AG09309 (cell line): Measurements from ENCODE around the gene RNF224.

Source experiments
- DNase-seq: peaks from one replicate; pipeline ENCODE4 v3.0.0-alpha.2; 2010; ENCODE audit warnings: low read depth
- H3K4me3 ChIP-seq: 2 replicates; pipeline ENCODE4 v1.5.1; 2011; ENCODE audit warnings: mild to moderate bottlenecking, low read depth, low read length, moderate library complexity; ENCODE audit not compliant: control insufficient read depth
- CTCF ChIP-seq: IDR thresholded peaks from 2 replicates; pipeline ENCODE4 v1.5.1; 2011; ENCODE audit warnings: mild to moderate bottlenecking, low read depth, low read length, inconsistent platforms; ENCODE audit not compliant: insufficient read depth, control insufficient read depth; ENCODE audit errors: missing control alignments

The RNF224 gene

GRCh38 chr9:137182836-137183235, 44.5 kb upstream of the RNF224 start:
- H3K4me3 ChIP-seq, result no peak overlapping the region
- TF ChIP-seq CTCF, result no peak

GRCh38 chr9:137183980-137184595, 43.2 kb upstream of the RNF224 start:
- H3K4me3 ChIP-seq, result no peak overlapping the region
- no peak for DNase-seq
- TF ChIP-seq CTCF, result no peak

More at GRCh38 chr9:137182836-137183235, 44.5 kb upstream of the RNF224 start:
- no peak for DNase-seq

- TF ChIP-seq CTCF, result no peak
- DNase-seq, result no peak
- no peak overlapping the region for H3K4me3 ChIP-seq
These were observed 42.2 kb upstream of the RNF224 start for GRCh38 chr9:137184881-137185660.

- no peak for TF ChIP-seq CTCF
- H3K4me3 ChIP-seq, result no peak overlapping the region
- no peak for DNase-seq
These were observed 41.4 kb upstream of the RNF224 start for GRCh38 chr9:137185921-137186320.

- TF ChIP-seq CTCF, result no peak
- no peak overlapping the region for H3K4me3 ChIP-seq
- no peak for DNase-seq
These were observed 40.9 kb upstream of the RNF224 start for GRCh38 chr9:137186385-137186784.

- DNase-seq, result no peak
- no peak for TF ChIP-seq CTCF
These were observed 39.9 kb upstream of the RNF224 start for GRCh38 chr9:137187386-137187785.

More at GRCh38 chr9:137187386-137187785, 39.9 kb upstream of the RNF224 start:
- peak overlapping the region; percentile 98 for H3K4me3 ChIP-seq
